Vagina (tissue), 2 donors: Measurements from ENCODE around the gene C1orf74.

ENCODE experiments used
- CTCF ChIP-seq, 3 experiments: fragments of 450-650 bp in 2 of 3; fragments of 200-600 bp in 1 of 3; sonication (generic) in 1 of 3; IDR thresholded peaks; one replicate each; pipeline ENCODE4 v1.5.1; 2017 to 2019; ENCODE audit warnings: antibody characterized with exemption in 3 of 3, mild to moderate bottlenecking in 2 of 3, moderate library complexity in 2 of 3
- POLR2A ChIP-seq, 2 donors: fragments of 450-650 bp; IDR thresholded peaks; one replicate each; pipeline ENCODE4 v1.6.1; 2017; ENCODE audit warnings: antibody characterized with exemption in 2 of 2, mild to moderate bottlenecking in 2 of 2, moderate library complexity in 2 of 2
- POLR2AphosphoS5 ChIP-seq, 2 donors: sonication (generic); formaldehyde crosslinking; IDR thresholded peaks; one replicate each; pipeline ENCODE4 v1.9.0; 2017; ENCODE audit warnings: antibody characterized with exemption in 2 of 2, mild to moderate bottlenecking in 2 of 2, low read depth in 1 of 2; ENCODE audit not compliant: insufficient read depth in 1 of 2

DNA sequence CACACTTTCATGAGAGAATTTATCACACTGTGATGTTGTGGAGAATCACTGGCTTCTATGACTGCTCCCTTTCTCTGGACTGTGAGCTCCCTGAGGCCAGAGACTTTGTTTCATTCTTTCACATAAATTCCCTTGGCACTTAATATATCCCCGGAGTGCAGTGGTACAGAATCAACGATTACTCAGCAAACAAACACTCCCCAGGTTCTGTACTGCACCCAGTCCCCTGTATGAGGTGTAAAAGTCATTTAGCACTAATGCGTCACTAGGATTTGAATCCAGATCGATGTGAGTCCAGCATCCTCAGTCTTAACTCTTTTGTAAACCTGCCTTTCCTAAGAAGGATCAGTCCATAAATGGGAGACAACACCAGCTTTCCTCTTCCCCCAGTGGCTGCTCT, 36.6 kb upstream of the C1orf74 start:
- TF ChIP-seq CTCF (IDR thresholded peaks at IDR 0.05) (no peak), POLR2AphosphoS5 (IDR thresholded peaks at IDR 0.05; ENCODE audit: insufficient read depth in 1 of 2, low read depth in 1 of 2) (no peak), POLR2A (IDR thresholded peaks at IDR 0.05) (no peak)
